Activated CD4-positive, alpha-beta T cell treated with anti-CD3 and anti-CD28 coated beads, Interleukin-2, amount 50 U/mL, for 48 hours (primary cell): ENCODE data around the gene LTBP1.
"Not testable (repeated sequence)": the region's sequence is repeated elsewhere in the genome, so short reads cannot be mapped to it uniquely, and the experiment has no call there.

Experiments used
- DNase-seq, 2 experiments: peaks; one replicate each; pipeline ENCODE4 v3.0.0-alpha.2; 2020

Gene LTBP1

GRCh38 chr2:33404321-33404720 lies 457.6 kb downstream of the LTBP1 start:
- no peak for DNase-seq

- DNase-seq: no peak
Measured at GRCh38 chr2:33406622-33407021, 459.9 kb downstream of the LTBP1 start.

DNA sequence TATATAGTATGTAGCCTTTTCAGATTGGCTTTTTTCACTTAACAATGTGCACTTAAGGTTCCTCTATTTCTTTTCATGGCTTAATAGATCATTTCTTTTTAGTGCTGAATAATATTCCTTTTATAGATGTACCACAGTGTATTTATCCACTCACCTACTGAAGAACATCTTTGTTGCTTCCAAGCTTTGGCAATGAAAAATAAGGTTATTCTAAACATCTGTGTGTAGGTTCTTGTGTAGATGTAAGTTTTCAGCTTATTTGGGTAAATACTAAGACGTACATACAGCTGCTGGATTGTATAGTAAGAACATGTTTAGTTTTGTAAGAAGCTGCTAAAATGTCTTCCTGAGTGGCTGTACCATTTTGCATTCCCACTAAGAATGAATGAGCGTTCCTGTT lies 461.4 kb downstream of the LTBP1 start:
- no peak for DNase-seq

GRCh38 chr2:33409417-33409955 lies 462.7 kb downstream of the LTBP1 start:
- DNase-seq: no peak

DNA sequence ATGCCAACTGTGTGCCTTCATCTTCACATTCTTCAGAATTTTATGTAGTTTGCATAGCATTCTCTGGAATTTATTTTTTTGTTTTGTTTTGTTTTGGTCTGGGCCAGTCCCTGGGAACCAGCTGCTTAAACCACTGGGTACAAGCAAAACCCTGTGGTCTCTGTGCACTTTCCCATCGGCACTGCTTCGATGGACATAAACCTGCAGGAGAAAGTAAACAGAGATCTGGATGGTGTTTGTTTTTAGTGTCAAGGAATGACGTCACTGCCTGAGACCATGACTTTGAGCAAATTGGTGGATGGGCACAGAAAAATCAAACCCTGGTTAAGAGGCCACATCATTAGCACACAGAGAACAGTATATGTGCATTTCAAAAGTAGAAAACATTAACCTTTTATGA lies 465.0 kb downstream of the LTBP1 start:
- DNase-seq: no peak

GRCh38 chr2:33412920-33413319 lies 466.2 kb downstream of the LTBP1 start:
- DNase-seq: no peak

- DNase-seq: no peak
Measured at GRCh38 chr2:33419581-33420200, 472.9 kb downstream of the LTBP1 start.

DNA sequence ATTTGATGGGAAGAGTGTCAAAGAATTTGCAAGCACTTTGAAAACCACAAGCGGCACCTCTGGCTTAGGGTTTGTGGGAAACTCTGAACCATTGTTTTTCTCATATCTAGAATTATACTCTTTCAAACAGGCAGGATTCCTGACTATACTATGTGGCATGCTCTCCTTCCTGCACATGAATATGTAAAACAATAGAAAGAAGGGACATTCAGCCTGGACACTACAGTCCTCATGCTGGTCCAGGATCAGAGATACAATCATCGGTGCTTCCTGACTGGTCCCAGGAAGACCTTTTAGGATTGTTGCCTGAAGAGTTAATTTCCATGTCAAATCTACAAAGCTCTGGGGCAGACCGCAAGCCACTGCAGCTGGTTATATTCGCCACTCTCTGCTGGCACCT lies 474.0 kb downstream of the LTBP1 start:
- DNase-seq: no peak

DNA sequence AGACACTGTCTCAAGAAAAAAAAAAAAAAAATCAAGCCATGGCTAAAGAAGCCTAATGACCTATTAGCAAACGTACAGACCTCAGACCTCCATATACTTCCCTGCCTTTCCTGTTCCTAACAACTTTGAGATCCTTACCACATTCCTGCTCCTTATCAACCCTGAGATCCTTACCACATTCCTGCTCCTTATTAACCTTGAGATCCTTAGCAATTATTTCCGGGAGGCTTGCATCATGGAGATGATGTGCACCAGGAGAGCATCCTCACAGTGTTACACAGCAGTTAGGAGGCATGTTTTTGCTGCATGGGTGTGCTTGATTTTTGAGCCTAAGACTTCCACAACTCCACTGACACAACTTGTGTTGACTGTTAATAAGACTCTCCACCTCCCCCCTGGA lies 475.1 kb downstream of the LTBP1 start:
- no peak for DNase-seq

GRCh38 chr2:33425161-33425560 lies 478.4 kb downstream of the LTBP1 start:
- no peak for DNase-seq

DNA sequence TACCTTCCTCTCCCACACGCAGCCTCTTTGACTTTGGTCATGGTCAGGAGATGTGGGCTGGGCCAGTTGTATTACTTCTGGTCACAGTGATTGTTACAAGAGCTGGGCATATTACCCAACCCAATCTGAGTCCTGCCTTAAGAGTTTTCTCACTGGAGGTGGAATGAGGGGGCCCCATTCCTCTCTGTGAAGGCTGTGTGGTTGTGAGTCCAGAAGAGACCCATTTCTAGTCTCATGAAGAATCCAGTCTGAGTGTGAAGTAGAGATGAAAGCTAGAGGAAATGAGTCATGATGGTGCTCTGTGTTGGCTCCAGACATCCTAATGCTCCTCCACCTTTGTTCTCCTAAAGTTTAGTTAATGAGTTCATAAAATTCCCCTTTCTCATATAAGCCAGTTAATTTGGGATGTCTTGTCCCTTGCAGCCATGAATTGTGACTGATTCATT lies 478.9 kb downstream of the LTBP1 start:
- no peak for DNase-seq

GRCh38 chr2:33426666-33427231 lies 480.0 kb downstream of the LTBP1 start:
- DNase-seq: no peak

GRCh38 chr2:33430077-33430476 lies 483.3 kb downstream of the LTBP1 start:
- no peak for DNase-seq

DNA sequence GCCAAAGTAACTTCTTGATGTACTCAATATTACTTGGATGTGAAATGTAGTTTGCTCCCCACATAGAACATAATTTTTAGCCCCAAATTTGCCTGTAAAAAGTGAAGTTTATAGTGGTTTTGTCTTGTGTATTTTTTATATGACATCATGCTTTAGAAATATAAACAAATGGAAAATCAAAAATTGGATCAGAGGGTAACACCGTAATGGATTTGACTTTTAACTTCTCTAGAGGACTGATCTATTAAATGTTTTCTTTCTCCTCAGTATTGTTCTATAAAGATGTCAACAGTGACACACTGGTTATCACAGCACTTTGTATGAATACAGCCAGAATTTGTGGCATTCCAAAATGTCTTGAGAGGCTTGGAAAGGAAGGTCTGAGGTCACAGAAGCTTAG lies 484.1 kb downstream of the LTBP1 start:
- DNase-seq: no peak

DNA sequence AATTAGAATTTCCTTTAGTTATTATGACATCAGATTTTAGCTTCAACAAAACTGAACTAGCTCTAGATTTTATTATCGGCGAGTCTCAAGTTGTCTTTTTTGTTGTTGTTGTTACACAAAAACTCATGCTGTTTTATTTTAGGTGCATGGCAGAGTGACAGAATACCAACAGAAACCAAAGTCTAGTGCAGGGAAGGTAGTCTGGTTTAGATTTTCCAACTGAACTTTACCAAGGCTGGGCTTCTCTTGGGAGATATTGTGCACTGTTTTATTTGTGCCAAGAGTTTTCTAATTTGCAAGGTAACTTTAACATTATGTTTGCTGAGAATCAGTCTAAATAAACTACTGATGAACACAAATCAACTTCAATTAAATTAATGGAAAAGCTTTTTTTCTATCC lies 486.1 kb downstream of the LTBP1 start:
- DNase-seq: no peak

DNA sequence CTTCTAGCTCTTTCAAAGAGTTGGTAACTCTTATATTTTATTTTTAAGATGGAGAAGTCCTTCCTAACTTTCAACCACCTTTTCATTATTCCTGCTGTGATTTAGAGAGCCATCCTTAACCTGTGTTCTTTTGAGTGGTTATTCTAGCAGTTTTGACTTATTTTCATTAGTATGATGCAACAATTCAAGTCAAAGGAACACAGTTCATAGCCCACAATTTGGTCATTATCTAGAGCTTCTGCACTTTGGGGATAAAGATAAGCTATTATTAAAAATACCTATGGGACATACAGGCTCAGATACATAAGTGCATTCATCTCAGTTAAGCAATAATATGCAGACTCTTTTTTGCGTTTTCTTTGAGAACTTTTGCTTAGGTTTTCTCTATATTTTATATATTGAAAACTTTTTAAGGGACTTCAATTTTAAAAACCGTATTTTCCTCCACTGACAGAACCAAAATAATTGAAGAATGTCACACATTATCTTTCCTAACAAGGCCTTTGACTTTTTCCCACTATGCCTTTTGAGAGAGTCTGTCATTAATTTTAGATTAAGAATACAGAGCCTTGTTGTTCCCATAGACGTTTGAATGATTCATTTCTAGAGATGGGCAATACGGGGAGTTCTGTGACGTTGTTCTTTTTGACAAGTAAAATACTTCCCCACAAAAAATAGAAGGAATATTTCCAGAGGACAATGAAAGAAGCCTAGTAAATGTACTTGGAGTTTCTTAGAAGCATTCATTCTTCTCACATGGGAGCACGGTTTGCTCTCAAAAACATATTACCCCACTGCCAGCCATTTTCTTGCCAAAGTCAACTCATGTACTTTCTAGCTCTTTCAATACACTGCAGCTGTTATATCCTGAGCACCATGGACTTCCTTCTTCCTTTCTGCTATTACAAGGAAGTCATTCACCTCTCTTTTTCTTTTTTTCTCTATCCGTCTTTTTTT lies 486.8 kb downstream of the LTBP1 start:
- no peak for DNase-seq

DNA sequence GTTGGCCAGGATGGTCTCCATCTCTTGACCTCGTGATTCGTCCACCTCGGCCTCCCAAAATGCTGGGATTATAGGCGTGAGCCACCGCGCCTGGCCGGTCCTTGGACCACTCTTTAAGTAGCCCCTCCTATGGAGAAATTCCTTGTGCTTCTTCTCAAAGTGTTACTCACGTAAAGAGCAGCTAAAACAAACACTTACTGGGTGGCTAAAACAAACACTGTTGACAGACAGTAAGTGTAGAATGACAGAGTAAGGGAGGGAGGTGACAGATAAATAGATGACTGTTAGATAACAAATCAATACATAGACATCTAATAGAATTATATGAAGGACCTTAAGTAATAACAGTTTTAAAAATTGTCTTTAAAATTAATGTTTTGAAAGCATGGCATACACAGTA lies 488.8 kb downstream of the LTBP1 start:
- DNase-seq: no peak

GRCh38 chr2:33436083-33436482 lies 489.3 kb downstream of the LTBP1 start:
- no peak for DNase-seq

DNA sequence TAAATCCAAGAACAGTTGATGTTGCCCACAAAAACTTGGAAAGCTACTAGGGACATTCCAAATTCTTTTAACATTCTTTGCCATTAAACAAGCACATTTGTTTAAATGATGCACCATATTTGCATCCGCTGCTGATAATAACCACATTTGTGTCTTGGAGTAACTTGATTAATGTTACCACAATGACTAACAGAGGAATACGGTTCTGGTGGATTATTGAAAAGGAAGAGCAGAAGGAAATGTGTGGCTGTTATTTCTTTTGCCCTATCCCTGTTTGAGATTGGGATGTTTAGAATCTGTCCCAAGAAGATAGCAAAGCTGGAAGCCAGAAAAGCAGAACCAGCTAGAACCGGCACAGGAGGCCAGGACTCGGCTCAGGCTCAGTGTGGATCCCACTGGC lies 490.5 kb downstream of the LTBP1 start:
- DNase-seq: no peak

- DNase-seq: no peak
Measured at GRCh38 chr2:33437815-33438214, 491.1 kb downstream of the LTBP1 start.

- DNase-seq: peak in 1 of 2 experiments; percentile 18
Measured at GRCh38 chr2:33441235-33441810, 494.6 kb downstream of the LTBP1 start.

DNA sequence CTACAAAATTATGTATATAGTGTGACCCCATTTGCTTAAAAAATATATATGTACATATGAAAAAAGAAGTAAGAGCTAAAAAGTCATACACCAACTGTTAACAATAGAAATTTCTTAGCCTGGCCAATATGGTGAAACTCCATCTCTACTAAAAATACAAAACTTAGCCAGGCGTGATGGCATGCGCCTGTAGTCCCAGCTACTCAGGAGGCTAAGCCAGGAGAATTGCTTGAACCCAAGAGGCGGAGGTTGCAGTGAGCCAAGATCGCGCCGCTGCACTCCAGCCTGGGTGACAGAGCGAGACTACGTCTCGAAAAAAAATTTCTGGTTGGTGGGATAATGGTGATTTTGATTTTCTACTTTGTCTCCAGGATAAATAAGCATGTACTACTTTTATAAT lies 495.3 kb downstream of the LTBP1 start:
- DNase-seq: not testable (repeated sequence)

GRCh38 chr2:33442528-33443079 lies 495.9 kb downstream of the LTBP1 start:
- no peak for DNase-seq
